GM23248 (cell line): Measurements from ENCODE around the gene FOXO1.

Source experiments
- EZH2 ChIP-seq: fragments of 200-600 bp; sonication (generic); IDR thresholded peaks from 2 replicates; pipeline ENCODE4 v1.6.1; 2018; ENCODE audit warnings: antibody characterized with exemption, mild to moderate bottlenecking; ENCODE audit not compliant: insufficient read depth, poor library complexity, severe bottlenecking
- EZH2phosphoT487 ChIP-seq: fragments of 200-600 bp; sonication (generic); IDR thresholded peaks from 2 replicates; pipeline ENCODE4 v1.6.1; 2018; ENCODE audit warnings: antibody characterized with exemption, moderate library complexity, mild to moderate bottlenecking, low read depth; ENCODE audit not compliant: insufficient read depth

DNA sequence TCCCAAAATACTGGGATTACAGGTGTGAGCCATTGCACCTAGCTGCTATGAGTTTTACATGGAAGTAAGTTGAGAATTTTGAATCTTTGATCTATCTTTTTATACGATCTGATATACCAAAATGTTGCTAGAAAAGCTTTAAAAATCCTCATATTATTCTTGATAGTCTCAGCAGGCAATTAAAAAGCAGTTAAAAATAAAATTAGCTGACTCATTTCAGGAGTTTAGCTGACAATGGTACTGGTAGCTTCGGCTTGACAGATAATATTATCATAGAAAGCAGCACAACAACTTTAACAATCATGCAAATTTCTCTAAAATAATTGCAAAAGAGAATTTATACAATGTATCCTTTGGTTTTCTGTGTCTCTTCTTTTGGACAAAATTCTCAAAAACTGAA, 9.6 kb upstream of the FOXO1 start:
- TF ChIP-seq EZH2, result no peak
- no peak for TF ChIP-seq EZH2phosphoT487
